Esophagus (tissue), 2 donors: ENCODE data around the gene IQCE. TPM values are rescaled to one million over a fixed set of nuclear protein-coding genes. Genes with fewer than 3 reads are reported as not detected.

ENCODE experiments used
- H3K27ac ChIP-seq, 2 donors: one replicate each; pipeline ENCODE4 v1.5.1; 2013; ENCODE audit warnings: low read depth in 2 of 2, mild to moderate bottlenecking in 2 of 2, inconsistent platforms in 1 of 2, low read length in 1 of 2, moderate library complexity in 1 of 2
- H3K27me3 ChIP-seq, 2 donors: one replicate each; pipeline ENCODE4 v1.6.1; 2013; ENCODE audit warnings: low read length in 2 of 2, control low read depth in 1 of 2, mild to moderate bottlenecking in 1 of 2; ENCODE audit not compliant: insufficient read depth in 2 of 2, control insufficient read depth in 1 of 2
- H3K36me3 ChIP-seq, 2 donors: one replicate each; pipeline ENCODE4 v1.6.1; 2013; ENCODE audit warnings: low read length in 1 of 2; ENCODE audit not compliant: control insufficient read depth in 2 of 2, insufficient read depth in 2 of 2
- H3K4me1 ChIP-seq, 2 donors: one replicate each; pipeline ENCODE4 v1.6.1; 2013; ENCODE audit warnings: low read length in 1 of 2; ENCODE audit not compliant: control insufficient read depth in 2 of 2, insufficient read depth in 2 of 2
- H3K4me3 ChIP-seq, 2 donors: one replicate each; pipeline ENCODE4 v1.5.1; 2013; ENCODE audit warnings: low read length in 2 of 2, mild to moderate bottlenecking in 2 of 2, low read depth in 1 of 2, moderate library complexity in 1 of 2
- H3K9me3 ChIP-seq, 2 donors: one replicate each; pipeline ENCODE4 v1.6.1; 2013; ENCODE audit warnings: mild to moderate bottlenecking in 2 of 2, low read depth in 1 of 2, low read length in 1 of 2, moderate library complexity in 1 of 2; ENCODE audit not compliant: control insufficient read depth in 2 of 2, insufficient read depth in 1 of 2
- WGBS, 2 donors: extraction: QIAGEN DNeasy Blood & Tissue Kit; methylation state at CpG; one replicate each; pipeline ENCODE4 v1.1.7; 2013; 5-methylcytosine and 5-hydroxymethylcytosine counted together
- polyA plus RNA-seq, 2 donors: library from polyadenylated mRNA; stranded (reverse); fragments of 200-250 nt; gene quantifications; one replicate each; pipeline ENCODE4 v1.2.3, GENCODE V29; 2013
- donor health status: healthy with polysubstance abuse.
- donor health status: Bipolar disorder and iron deficiency.

The IQCE gene
- polyA plus RNA-seq, 2 donors, result 2.4 to 3.4 TPM

GRCh38 chr7:2541291-2542010 is 17.3 kb upstream of the IQCE start:
- peaks cover 13 to 60% of the 10 kb centered on the region in 2 donors for H3K36me3 ChIP-seq
- H3K27me3 ChIP-seq, result no peaks in the 10 kb centered on the region
- peaks cover 0 to 2% of the 10 kb centered on the region in 2 donors for H3K9me3 ChIP-seq
- H3K4me3 ChIP-seq, result no peak overlapping the region
- no peaks in the 10 kb centered on the region for H3K4me1 ChIP-seq
- WGBS, 2 donors, result 91 to 93% methylated on average over 40 of the region's 40 CpGs
- H3K27ac ChIP-seq, result no peak overlapping the region

DNA sequence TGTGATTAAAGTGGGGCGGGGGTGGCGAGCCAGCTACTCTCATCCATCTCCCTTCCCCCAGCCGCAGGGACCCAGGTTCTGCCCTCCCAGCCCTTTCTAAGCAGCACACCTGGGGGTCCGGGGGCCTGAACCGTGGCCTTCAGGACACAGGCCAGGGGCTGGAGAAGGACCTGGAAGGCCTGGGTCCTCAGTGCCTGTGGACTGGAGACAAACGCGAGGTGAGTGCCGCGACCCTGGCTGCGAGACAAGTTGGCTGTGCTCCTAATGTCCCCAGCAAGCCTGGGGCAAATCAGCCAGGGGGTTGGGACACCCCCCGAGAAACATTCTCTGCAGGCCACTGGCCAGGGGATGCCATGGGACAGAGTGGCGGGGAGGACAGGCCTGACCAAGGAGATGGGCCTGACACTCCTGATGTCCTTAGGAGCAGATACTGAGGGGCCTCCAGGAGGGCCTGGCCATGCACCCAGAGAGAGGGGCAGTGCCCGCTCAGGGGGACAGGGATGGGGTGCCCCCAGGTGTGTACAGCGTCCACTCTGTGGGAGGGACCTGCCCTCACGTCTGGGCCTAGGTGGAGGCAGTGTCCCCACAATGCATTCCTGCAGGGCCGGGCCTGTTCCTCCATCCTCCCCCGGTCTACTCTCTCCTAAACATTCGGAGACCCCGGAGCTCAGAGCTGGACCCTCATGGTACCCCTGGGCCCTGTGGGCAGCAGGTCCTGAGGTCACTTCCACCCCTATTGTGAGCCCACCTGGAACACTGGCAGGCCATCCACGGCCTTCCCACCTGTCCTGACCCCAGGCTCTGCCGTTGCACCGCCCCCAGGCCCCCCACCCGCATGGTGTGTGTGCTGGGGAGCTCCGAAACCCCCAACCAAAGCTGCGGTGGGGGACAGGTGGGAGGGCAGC is 16.5 kb upstream of the IQCE start:
- Histone ChIP-seq H3K4me1 (no peaks in the 10 kb centered on the region), H3K27me3 (no peaks in the 10 kb centered on the region), H3K36me3 (peaks cover 13 to 67% of the 10 kb centered on the region in 2 donors), H3K4me3 (no peak overlapping the region), H3K9me3 (peaks cover 0 to 2% of the 10 kb centered on the region in 2 donors), H3K27ac (no peak overlapping the region)
- 87 to 88% methylated on average over 24 to 25 of the region's 25 CpGs for WGBS, 2 donors

DNA sequence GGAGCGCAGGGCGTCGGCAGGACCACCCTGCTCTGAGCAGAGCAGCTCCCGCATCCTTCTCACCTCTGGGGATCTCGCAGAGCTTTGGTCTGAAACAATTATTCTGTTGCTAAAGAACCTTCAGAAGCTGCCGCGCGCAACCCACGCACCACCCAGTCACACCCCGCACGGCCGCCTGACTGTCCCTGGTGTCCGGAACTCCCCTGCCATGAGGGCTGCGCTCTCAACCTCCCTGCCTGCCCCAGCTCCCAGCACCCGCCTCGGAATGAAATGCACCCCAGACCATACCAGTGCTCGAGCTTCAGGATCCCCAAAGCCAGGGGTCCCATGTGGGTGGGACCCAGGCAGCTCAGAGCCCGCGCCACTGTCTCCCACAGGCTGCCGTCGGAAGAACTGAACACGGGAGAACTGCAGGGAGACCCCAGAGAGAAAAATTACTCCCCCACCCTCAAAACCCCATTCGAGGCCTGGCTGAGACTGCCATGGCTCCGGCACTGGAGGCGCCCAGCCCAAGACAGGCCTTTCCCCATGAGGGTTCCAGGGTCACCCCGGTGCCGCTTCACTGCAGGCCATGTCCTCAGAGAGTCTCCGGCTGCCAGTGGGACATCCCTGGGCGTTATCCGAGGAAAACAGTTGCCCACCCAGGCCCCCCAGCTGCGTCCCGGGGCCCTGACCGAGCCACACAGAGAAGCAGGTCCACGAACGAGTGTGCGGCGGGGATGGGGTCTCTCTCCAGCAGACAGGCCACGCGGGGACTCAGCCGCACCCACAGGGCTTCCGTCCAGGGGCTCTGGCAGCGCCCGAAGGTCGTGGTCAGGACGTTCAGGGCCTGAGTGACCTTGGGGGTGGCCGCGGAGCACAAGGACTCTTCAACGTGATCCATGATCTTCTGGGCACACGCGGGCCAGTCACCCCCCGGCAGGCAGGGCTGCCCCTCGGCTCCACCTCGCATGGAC is 15.6 kb upstream of the IQCE start:
- Histone ChIP-seq H3K27me3 (no peaks in the 10 kb centered on the region), H3K4me3 (no peak overlapping the region), H3K36me3 (peaks cover 13 to 68% of the 10 kb centered on the region in 2 donors), H3K4me1 (no peaks in the 10 kb centered on the region), H3K9me3 (peaks cover 0 to 2% of the 10 kb centered on the region in 2 donors), H3K27ac (no peak overlapping the region)
- 91 to 92% methylated on average over 45 to 53 of the region's 53 CpGs for WGBS, 2 donors

DNA sequence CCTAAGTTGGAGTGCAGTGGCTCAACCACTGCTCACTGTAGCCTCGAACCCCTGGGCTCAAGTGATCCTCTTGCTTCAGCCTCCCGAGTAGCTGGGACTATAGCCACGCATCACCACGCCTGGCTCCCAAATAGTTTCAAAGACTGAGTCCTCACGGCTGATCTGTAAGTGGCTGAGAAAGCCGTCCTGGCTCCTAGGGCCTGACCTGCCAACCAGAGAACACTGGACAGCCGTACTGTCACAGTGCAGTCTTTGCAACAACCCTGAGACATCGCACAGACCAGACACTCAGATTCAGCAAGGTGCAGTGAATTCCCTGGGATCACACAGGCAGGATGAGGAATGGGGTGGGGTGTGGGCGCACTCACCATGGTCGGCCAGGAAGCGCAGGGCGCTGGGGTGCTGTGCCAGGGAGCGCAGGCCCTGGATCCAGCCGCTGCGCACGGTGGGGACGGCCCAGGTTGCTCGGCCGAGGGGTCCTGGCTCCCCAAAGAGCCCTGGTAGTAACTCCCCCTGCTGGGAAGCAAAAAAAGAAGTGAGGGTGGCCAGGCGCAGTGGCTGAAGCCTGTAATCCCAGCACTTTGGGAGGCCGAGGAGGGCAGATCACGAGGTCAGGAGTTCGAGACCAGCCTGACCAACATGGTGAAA is 14.1 kb upstream of the IQCE start:
- Histone ChIP-seq H3K4me3 (no peak overlapping the region), H3K36me3 (peaks cover 3 to 54% of the 10 kb centered on the region in 2 donors), H3K9me3 (no peaks in the 10 kb centered on the region), H3K4me1 (no peaks in the 10 kb centered on the region), H3K27me3 (no peaks in the 10 kb centered on the region), H3K27ac (no peak overlapping the region)
- WGBS, 2 donors, result 93 to 94% methylated on average over 23 of the region's 23 CpGs

DNA sequence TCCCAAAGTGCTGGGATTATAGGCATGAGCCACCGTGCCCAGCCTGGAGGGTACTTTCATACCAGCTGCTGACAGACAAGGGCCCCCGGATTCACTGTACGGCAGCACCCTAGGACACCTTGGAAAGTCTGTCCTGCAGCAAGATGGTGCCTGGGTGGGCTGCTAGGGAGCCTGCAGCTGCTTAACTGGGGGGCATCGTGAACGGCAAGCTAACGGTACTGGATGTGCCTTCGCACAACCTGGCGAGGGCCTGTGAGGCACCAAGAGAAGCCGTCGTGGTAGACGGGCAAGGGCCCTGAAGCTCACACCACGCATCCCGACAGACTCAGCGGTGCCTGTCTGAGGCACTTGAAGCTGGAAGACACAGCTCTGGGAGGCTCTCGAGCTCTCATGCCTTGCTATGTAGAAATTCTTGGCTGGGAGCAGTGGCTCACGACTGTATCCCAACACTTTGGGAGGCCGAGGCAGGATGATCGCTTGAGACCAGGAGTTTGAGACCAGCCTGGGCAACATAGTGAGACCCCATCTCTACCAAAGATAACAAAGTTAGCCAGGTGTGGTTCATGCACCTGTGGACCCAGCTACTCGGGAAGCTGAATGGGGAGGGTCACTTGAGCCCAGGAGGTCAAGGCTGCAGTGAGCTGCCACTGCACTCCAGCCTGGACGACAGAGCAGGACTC is 12.9 kb upstream of the IQCE start:
- Histone ChIP-seq H3K36me3 (peaks cover 3 to 48% of the 10 kb centered on the region in 2 donors), H3K4me3 (no peak overlapping the region), H3K27ac (no peak overlapping the region), H3K27me3 (no peaks in the 10 kb centered on the region), H3K9me3 (no peaks in the 10 kb centered on the region), H3K4me1 (no peaks in the 10 kb centered on the region)
- 95 to 96% methylated on average over 20 of the region's 20 CpGs for WGBS, 2 donors

GRCh38 chr7:2546776-2547586 is 11.8 kb upstream of the IQCE start:
- H3K36me3 ChIP-seq, result peaks cover 3 to 38% of the 10 kb centered on the region in 2 donors
- no peaks in the 10 kb centered on the region for H3K27me3 ChIP-seq
- H3K4me1 ChIP-seq, result no peaks in the 10 kb centered on the region
- 90 to 93% methylated on average over 31 of the region's 31 CpGs for WGBS, 2 donors
- H3K4me3 ChIP-seq, result no peak overlapping the region
- no peak overlapping the region for H3K27ac ChIP-seq
- no peaks in the 10 kb centered on the region for H3K9me3 ChIP-seq

DNA sequence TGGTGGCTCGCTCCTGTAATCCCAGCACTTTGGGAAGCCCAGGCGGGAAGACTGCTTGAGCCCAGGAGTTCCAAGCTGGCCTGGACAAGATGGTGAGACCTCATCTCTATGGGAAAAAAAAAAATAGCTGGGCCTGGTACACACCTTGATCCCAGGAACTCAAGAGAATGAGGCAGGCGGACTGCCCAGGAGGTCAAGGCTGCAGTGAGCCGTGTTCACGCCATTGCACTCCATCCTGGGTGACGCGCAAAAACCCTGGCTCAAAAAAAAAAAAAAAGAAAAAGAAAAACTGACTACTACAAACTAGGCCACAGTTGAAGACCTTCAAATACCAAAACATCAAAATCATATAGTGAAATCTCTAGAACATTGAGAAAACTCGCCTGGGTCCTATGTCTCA is 7.4 kb upstream of the IQCE start:
- WGBS, 2 donors, result 95% methylated on average over 8 of the region's 8 CpGs

GRCh38 chr7:2553108-2553507 is 5.7 kb upstream of the IQCE start:
- no peak overlapping the region for H3K4me3 ChIP-seq
- peaks cover 0 to 1% of the 10 kb centered on the region in 2 donors for H3K36me3 ChIP-seq
- H3K27ac ChIP-seq, result no peak overlapping the region
- 93 to 94% methylated on average over 10 of the region's 10 CpGs for WGBS, 2 donors
- peaks cover 8 to 10% of the 10 kb centered on the region in 2 donors for H3K4me1 ChIP-seq
- no peaks in the 10 kb centered on the region for H3K9me3 ChIP-seq
- H3K27me3 ChIP-seq, result no peaks in the 10 kb centered on the region

More for the DNA sequence above, 7.4 kb upstream of the IQCE start:
- Histone ChIP-seq H3K4me1 (peaks cover 8 to 10% of the 10 kb centered on the region in 2 donors), H3K36me3 (peaks cover 0 to 13% of the 10 kb centered on the region in 2 donors), H3K27me3 (no peaks in the 10 kb centered on the region), H3K4me3 (no peak overlapping the region), H3K9me3 (no peaks in the 10 kb centered on the region), H3K27ac (no peak overlapping the region)
